ENCODE measurements around the gene IGFALS.

IGFALS gene

DNA sequence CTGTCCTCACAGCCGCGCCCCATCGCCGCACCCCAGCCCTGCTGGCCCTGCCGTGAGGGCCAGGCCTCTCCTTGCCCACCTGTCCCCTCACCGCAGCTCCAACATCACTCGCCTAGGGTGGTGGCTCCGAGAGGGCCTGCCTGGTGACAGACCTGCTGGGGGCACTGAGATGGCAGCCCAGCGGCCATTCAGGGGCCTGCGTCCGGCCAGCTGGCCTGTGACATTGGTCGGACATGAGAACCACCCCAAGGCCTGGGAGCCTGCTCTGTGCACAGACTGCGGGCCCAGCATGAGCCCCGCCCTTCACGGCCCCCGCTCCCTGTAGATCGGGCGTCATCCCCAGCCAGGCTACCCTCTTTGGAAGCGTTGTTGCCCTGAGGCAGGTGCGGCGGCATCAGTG, 34.0 kb downstream of the IGFALS start:
- Mint-ChIP-seq H3K9me3 (no peaks in the 10 kb centered on the region), H3K4me3 (no peak overlapping the region), H3K27ac (no peak overlapping the region), H3K4me1 (peaks cover 6% of the 10 kb centered on the region), H3K27me3 (ENCODE audit: low read depth, poor library complexity) (peaks cover 4% of the 10 kb centered on the region), H3K36me3 (ENCODE audit: low read depth) (peaks cover 17% of the 10 kb centered on the region)
- TF ChIP-seq, protein P1, sequence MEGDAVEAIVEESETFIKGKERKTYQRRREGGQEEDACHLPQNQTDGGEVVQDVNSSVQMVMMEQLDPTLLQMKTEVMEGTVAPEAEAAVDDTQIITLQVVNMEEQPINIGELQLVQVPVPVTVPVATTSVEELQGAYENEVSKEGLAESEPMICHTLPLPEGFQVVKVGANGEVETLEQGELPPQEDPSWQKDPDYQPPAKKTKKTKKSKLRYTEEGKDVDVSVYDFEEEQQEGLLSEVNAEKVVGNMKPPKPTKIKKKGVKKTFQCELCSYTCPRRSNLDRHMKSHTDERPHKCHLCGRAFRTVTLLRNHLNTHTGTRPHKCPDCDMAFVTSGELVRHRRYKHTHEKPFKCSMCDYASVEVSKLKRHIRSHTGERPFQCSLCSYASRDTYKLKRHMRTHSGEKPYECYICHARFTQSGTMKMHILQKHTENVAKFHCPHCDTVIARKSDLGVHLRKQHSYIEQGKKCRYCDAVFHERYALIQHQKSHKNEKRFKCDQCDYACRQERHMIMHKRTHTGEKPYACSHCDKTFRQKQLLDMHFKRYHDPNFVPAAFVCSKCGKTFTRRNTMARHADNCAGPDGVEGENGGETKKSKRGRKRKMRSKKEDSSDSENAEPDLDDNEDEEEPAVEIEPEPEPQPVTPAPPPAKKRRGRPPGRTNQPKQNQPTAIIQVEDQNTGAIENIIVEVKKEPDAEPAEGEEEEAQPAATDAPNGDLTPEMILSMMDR (IDR thresholded peaks at IDR 0.05), result no peak
- no peak for DNase-seq

DNA sequence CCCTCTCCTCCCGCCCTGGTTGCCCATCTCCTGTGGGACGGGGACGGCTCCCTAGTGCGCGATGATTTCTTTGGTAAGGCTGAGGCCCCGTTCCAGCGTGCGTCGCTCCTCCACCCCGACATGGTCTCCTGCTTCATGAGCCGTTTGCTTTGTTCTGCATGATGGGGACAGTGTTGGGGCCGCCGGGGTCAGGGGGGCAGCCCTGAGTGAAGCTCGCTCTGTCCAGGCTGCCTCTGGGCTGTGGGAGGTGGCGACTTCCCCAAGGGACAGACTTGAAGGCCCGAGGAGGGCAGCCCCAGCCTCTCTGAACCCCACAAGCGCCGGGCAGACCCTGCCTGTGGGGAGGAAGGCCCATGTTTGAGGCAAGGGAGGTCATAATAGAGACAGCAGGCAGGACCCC, 34.6 kb downstream of the IGFALS start:
- no peaks in the 10 kb centered on the region for H3K9me3 Mint-ChIP-seq
- peaks cover 4% of the 10 kb centered on the region for H3K27me3 Mint-ChIP-seq (ENCODE audit: low read depth, poor library complexity)
- peak overlapping the region; percentile 94 for H3K27ac Mint-ChIP-seq
- TF ChIP-seq, protein P1 (IDR thresholded peaks at IDR 0.05), result no peak
- peaks cover 17% of the 10 kb centered on the region for H3K36me3 Mint-ChIP-seq (ENCODE audit: low read depth)
- no peak for DNase-seq
- no peak overlapping the region for H3K4me3 Mint-ChIP-seq
- H3K4me1 Mint-ChIP-seq, result peaks cover 6% of the 10 kb centered on the region

DNA sequence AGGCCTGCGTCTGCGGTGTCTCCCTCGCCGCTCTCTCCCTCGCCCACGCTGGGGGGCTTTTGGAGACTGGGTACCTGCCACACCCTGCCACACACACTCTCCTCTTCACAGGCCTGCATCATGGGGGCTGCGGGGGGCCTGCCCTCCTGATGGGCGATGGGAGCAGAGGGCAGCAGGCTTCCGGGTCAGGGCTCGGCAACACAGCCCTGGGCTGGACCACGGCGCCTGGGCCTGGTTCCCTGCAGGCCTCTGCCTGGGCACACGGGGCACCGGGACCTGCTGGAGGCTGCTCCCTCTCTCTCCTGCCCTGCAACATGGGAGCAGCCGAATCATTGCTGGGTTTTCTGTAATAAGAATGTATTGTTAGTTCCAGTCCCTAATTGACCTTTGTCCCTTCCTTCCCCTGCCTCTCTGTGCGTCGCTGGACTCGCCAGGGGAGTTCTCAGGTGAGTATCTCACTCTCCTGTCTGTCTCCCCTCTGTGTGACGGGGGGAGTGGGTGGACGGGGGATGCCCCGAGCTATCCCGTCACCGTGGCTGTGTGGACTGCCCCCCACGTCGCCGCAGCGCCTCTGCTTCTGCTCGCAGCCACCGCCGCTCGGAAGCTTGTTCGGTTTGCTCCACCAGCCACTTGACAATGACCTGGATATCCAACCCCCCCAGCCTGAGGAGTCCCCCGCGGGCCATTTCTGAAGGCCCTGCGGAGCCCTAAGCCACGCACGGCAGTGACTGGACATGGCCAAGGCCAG, 35.6 kb downstream of the IGFALS start:
- Mint-ChIP-seq H3K27me3 (ENCODE audit: low read depth, poor library complexity) (peaks cover 4% of the 10 kb centered on the region), H3K4me1 (peaks cover 6% of the 10 kb centered on the region), H3K36me3 (ENCODE audit: low read depth) (peaks cover 19% of the 10 kb centered on the region), H3K9me3 (no peaks in the 10 kb centered on the region), H3K4me3 (no peak overlapping the region), H3K27ac (no peak overlapping the region)
- TF ChIP-seq, protein P1 (IDR thresholded peaks at IDR 0.05), result no peak
- no peak for DNase-seq

GRCh38 chr16:1754204-1754603, 39.3 kb downstream of the IGFALS start:
- no peaks in the 10 kb centered on the region for H3K9me3 Mint-ChIP-seq
- DNase-seq, result no peak
- no peaks in the 10 kb centered on the region for H3K27me3 Mint-ChIP-seq (ENCODE audit: low read depth, poor library complexity)
- H3K36me3 Mint-ChIP-seq (ENCODE audit: low read depth), result peaks cover 20% of the 10 kb centered on the region
- H3K4me1 Mint-ChIP-seq, result no peaks in the 10 kb centered on the region
- no peak overlapping the region for H3K27ac Mint-ChIP-seq
- TF ChIP-seq, protein P1 (IDR thresholded peaks at IDR 0.05), result no peak
- H3K4me3 Mint-ChIP-seq, result no peak overlapping the region

DNA sequence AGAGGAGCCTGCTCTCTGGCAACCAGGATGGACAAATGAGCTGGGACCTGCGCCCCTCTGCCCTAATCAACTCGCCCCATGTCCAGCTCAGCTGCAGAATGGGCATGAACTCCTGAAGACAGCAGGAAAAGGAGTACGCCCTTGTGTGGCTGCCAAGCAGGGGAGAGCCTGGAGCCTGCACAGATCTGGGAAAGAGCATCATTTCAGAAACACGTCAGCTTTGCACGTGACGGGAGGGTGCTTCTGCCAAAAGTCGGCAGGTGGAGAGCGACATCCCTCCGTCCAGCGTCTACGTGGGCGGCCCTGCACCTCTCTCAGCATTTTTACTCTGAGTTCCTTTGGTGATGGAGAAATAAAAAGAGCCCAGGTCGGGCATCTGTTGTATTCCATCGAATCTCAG, 40.7 kb downstream of the IGFALS start:
- Mint-ChIP-seq H3K4me3 (no peak overlapping the region), H3K9me3 (no peaks in the 10 kb centered on the region), H3K27me3 (ENCODE audit: low read depth, poor library complexity) (no peaks in the 10 kb centered on the region), H3K27ac (no peak overlapping the region), H3K4me1 (no peaks in the 10 kb centered on the region), H3K36me3 (ENCODE audit: low read depth) (peaks cover 25% of the 10 kb centered on the region)
- TF ChIP-seq, protein P1 (IDR thresholded peaks at IDR 0.05), result no peak
- no peak for DNase-seq

- Mint-ChIP-seq H3K36me3 (ENCODE audit: low read depth) (peaks cover 25% of the 10 kb centered on the region), H3K4me1 (no peaks in the 10 kb centered on the region), H3K4me3 (no peak overlapping the region), H3K9me3 (no peaks in the 10 kb centered on the region), H3K27ac (no peak overlapping the region), H3K27me3 (ENCODE audit: low read depth, poor library complexity) (no peaks in the 10 kb centered on the region)
- TF ChIP-seq, protein P1 (IDR thresholded peaks at IDR 0.05), result no peak
- DNase-seq, result no peak
Measured at GRCh38 chr16:1751946-1752345, 41.6 kb downstream of the IGFALS start.
